Measurements from ENCODE around the gene SIPA1L3.

DNA sequence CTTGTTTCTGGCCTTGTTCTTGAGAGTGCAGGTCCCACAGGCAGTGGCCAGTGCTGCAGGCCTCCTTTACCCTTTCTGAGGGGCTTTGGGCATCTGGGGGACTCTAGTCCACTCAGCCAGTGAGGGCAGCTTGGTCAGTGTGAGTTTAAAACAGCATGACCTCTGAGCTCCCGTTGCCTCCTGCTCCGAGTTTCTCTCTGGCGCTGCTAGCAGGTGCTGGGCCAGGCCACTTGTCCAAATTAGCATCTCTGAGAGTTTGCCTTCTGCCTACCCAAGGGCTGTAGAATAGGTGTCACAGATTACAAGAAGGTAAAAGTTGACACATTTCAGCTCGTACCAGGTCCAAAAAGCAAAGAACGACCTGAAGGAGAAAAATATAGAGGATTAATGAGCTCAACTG lies 105.9 kb downstream of the SIPA1L3 start:
- TF ChIP-seq, protein P1, sequence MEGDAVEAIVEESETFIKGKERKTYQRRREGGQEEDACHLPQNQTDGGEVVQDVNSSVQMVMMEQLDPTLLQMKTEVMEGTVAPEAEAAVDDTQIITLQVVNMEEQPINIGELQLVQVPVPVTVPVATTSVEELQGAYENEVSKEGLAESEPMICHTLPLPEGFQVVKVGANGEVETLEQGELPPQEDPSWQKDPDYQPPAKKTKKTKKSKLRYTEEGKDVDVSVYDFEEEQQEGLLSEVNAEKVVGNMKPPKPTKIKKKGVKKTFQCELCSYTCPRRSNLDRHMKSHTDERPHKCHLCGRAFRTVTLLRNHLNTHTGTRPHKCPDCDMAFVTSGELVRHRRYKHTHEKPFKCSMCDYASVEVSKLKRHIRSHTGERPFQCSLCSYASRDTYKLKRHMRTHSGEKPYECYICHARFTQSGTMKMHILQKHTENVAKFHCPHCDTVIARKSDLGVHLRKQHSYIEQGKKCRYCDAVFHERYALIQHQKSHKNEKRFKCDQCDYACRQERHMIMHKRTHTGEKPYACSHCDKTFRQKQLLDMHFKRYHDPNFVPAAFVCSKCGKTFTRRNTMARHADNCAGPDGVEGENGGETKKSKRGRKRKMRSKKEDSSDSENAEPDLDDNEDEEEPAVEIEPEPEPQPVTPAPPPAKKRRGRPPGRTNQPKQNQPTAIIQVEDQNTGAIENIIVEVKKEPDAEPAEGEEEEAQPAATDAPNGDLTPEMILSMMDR (IDR thresholded peaks at IDR 0.05): no peak
- no peak for TF ChIP-seq POLR2A (IDR thresholded peaks at IDR 0.05)
